IMR-90 (cell line): ENCODE results near the gene YAE1. TPM values are rescaled to one million over a fixed set of nuclear protein-coding genes. Genes with fewer than 3 reads are reported as not detected.

Source experiments
- ATAC-seq: fragments of 200-7000 bp; cut with Tn5 transposase; 2 replicates; pipeline ENCODE4 v1.9.1; 2020; ENCODE audit warnings: low read depth, mild to moderate bottlenecking, moderate library complexity
- BruUV-seq: library from RNA; stranded (reverse); fragments of 400-500 nt; replicated peaks from 2 replicates; lab custom pipeline; 2021; lab: Mats Ljungman, UMichigan
- CTCF ChIA-PET: fragments of 300-600 bp; formaldehyde crosslinking; extraction: SDS; loops from one replicate; lab custom pipeline; 2021; ENCODE audit warnings: antibody characterized with exemption; lab: Yijun Ruan, JAX
- POLR2A ChIA-PET: fragments of 300-600 bp; sonication (Branson Sonifier 250); formaldehyde crosslinking; loops from one replicate; lab custom pipeline; 2022; ENCODE audit warnings: antibody characterized with exemption; ENCODE audit not compliant: unreplicated experiment; lab: Charles Lee
- DNase-seq: peaks from one replicate; pipeline ENCODE4 v3.0.0; 2013
- H2AFZ ChIP-seq: replicated peaks from 2 replicates; pipeline ENCODE3; 2013; ENCODE audit warnings: low read length, mild to moderate bottlenecking; ENCODE audit not compliant: poor library complexity
- H2AK5ac ChIP-seq: 2 replicates; pipeline ENCODE4 v1.6.1; 2013; ENCODE audit warnings: low read depth, low read length, inconsistent platforms
- H2AK9ac ChIP-seq: replicated peaks from 2 replicates; pipeline ENCODE3; 2013; ENCODE audit warnings: mild to moderate bottlenecking, low read depth, low read length, moderate library complexity; ENCODE audit not compliant: poor library complexity
- H2BK120ac ChIP-seq: 2 replicates; pipeline ENCODE4 v1.6.1; 2013; ENCODE audit warnings: low read depth, low read length, inconsistent platforms
- H2BK15ac ChIP-seq: 3 replicates; pipeline ENCODE4 v1.6.1; 2013; ENCODE audit warnings: low read depth, low read length, inconsistent platforms
- H2BK20ac ChIP-seq: 2 replicates; pipeline ENCODE4 v1.6.1; 2013; ENCODE audit warnings: low read depth, mild to moderate bottlenecking, inconsistent platforms, low read length, moderate library complexity
- H2BK5ac ChIP-seq: 2 replicates; pipeline ENCODE4 v1.6.1; 2013; ENCODE audit warnings: mild to moderate bottlenecking, low read depth, low read length, inconsistent platforms; ENCODE audit not compliant: poor library complexity, severe bottlenecking
- H3K14ac ChIP-seq: replicated peaks from 2 replicates; pipeline ENCODE4 v1.6.1; 2013; ENCODE audit warnings: low read depth, low read length, inconsistent platforms
- H3K18ac ChIP-seq: 2 replicates; pipeline ENCODE4 v1.6.1; 2013; ENCODE audit warnings: low read depth, low read length, control low read depth
- H3K23ac ChIP-seq: 2 replicates; pipeline ENCODE4 v1.6.1; 2013; ENCODE audit warnings: low read depth, low read length, inconsistent platforms
- H3K27ac ChIP-seq: 2 replicates; pipeline ENCODE4 v1.5.1; 2013; ENCODE audit warnings: mild to moderate bottlenecking, control low read depth, low read length; ENCODE audit not compliant: insufficient read depth
- H3K27me3 ChIP-seq: 2 replicates; pipeline ENCODE4 v1.6.1; 2013; ENCODE audit warnings: low read length; ENCODE audit not compliant: control insufficient read depth, insufficient read depth
- H3K36me3 ChIP-seq: 2 replicates; pipeline ENCODE4 v1.6.1; 2013; ENCODE audit warnings: low read length, mixed read lengths; ENCODE audit not compliant: control insufficient read depth, insufficient read depth
- H3K4ac ChIP-seq: 2 replicates; pipeline ENCODE4 v1.6.1; 2013; ENCODE audit warnings: low read depth, low read length, inconsistent platforms
- H3K4me1 ChIP-seq: 2 replicates; pipeline ENCODE4 v1.6.1; 2013; ENCODE audit warnings: low read length, mixed read lengths; ENCODE audit not compliant: control insufficient read depth, insufficient read depth
- H3K4me2 ChIP-seq: 2 replicates; pipeline ENCODE4 v1.6.1; 2013; ENCODE audit warnings: low read depth, mild to moderate bottlenecking, control low read depth, low read length, moderate library complexity
- H3K4me3 ChIP-seq: 2 replicates; pipeline ENCODE4 v1.5.1; 2013; ENCODE audit warnings: low read depth, mild to moderate bottlenecking, control low read depth, low read length, moderate library complexity; ENCODE audit not compliant: insufficient read depth
- H3K56ac ChIP-seq: 2 replicates; pipeline ENCODE4 v1.6.1; 2013; ENCODE audit warnings: low read length, inconsistent platforms; ENCODE audit not compliant: insufficient read depth; ENCODE audit errors: extremely low read depth
- H3K79me1 ChIP-seq, 2 experiments: 2 replicates each; pipeline ENCODE4 v1.6.1; 2013; ENCODE audit warnings: low read length in 2 of 2, inconsistent platforms in 1 of 2, low read depth in 1 of 2
- H3K9ac ChIP-seq: 2 replicates; pipeline ENCODE4 v1.6.1; 2013; ENCODE audit warnings: low read depth, low read length, control low read depth
- H3K9me1 ChIP-seq: 2 replicates; pipeline ENCODE4 v1.6.1; 2013; ENCODE audit warnings: low read length, inconsistent platforms; ENCODE audit not compliant: insufficient read depth
- H3K9me3 ChIP-seq: 2 replicates; pipeline ENCODE4 v1.6.1; 2013; ENCODE audit warnings: low read length; ENCODE audit not compliant: control insufficient read depth, insufficient read depth
- H4K20me1 ChIP-seq: 2 replicates; pipeline ENCODE4 v1.6.1; 2013; ENCODE audit warnings: low read length, inconsistent platforms; ENCODE audit not compliant: insufficient read depth
- H4K5ac ChIP-seq: 2 replicates; pipeline ENCODE4 v1.6.1; 2013; ENCODE audit warnings: mild to moderate bottlenecking, low read depth, low read length, control low read depth
- H4K8ac ChIP-seq, 2 experiments: 2 replicates each; pipeline ENCODE4 v1.6.1; 2013; ENCODE audit warnings: low read depth in 2 of 2, low read length in 2 of 2, control low read depth in 1 of 2, inconsistent platforms in 1 of 2
- H4K91ac ChIP-seq: 2 replicates; pipeline ENCODE4 v1.6.1; 2013; ENCODE audit warnings: low read depth, low read length, inconsistent platforms; ENCODE audit not compliant: insufficient read depth
- BHLHE40 ChIP-seq: fragments of 150-350 bp; IDR thresholded peaks from 2 replicates; pipeline ENCODE4 v1.6.1; 2016; ENCODE audit warnings: mild to moderate bottlenecking, low read depth, low read length
- CEBPB ChIP-seq: IDR thresholded peaks from 2 replicates; pipeline ENCODE4 v1.6.1; 2012; ENCODE audit warnings: low read depth, low read length, improper control_type of control experiment
- CHD1 ChIP-seq: IDR thresholded peaks from 2 replicates; pipeline ENCODE4 v1.6.1; 2012; ENCODE audit warnings: low read depth, low read length, improper control_type of control experiment
- CTCF ChIP-seq: conservative IDR thresholded peaks from 2 replicates; pipeline ENCODE4 v1.5.1; 2012; ENCODE audit warnings: mild to moderate bottlenecking, low read depth, low read length, improper control_type of control experiment
- MAFK ChIP-seq: IDR thresholded peaks from 2 replicates; pipeline ENCODE4 v1.6.1; 2012; ENCODE audit warnings: low read depth, low read length, improper control_type of control experiment
- NFE2L2 ChIP-seq: fragments of 150-350 bp; IDR thresholded peaks from 2 replicates; pipeline ENCODE4 v1.6.1; 2016; ENCODE audit warnings: low read depth, mild to moderate bottlenecking, low read length
- POLR2A ChIP-seq: IDR thresholded peaks from 2 replicates; pipeline ENCODE4 v1.6.1; 2012; ENCODE audit warnings: mild to moderate bottlenecking, low read depth, low read length
- RAD21 ChIP-seq: IDR thresholded peaks from 2 replicates; pipeline ENCODE4 v1.6.1; 2012; ENCODE audit warnings: low read length, improper control_type of control experiment
- RCOR1 ChIP-seq: IDR thresholded peaks from 2 replicates; pipeline ENCODE4 v1.6.1; 2012; ENCODE audit warnings: mild to moderate bottlenecking, low read length, improper control_type of control experiment; ENCODE audit not compliant: insufficient replicate concordance
- SMC3 ChIP-seq: fragments of 150-350 bp; IDR thresholded peaks from 2 replicates; pipeline ENCODE4 v1.6.1; 2016; ENCODE audit warnings: low read depth, mild to moderate bottlenecking, antibody characterized with exemption, low read length, moderate library complexity
- USF2 ChIP-seq: fragments of 150-350 bp; IDR thresholded peaks from 2 replicates; pipeline ENCODE4 v1.6.1; 2017; ENCODE audit warnings: mild to moderate bottlenecking, antibody characterized with exemption, low read length, low read depth
- WGBS, 2 experiments: methylation state at CpG; one replicate each; pipeline versions ENCODE4 v1.1.5 to v1.1.7; 2013; ENCODE audit warnings: missing lambda C conversion rate in 2 of 2; ENCODE audit not compliant: insufficient read length in 1 of 2; ENCODE audit errors: extremely low coverage in 2 of 2; 5-methylcytosine and 5-hydroxymethylcytosine counted together
- dilution Hi-C: fragments of 300-500 bp; cut with HindIII; formaldehyde crosslinking; loops from one replicate; pipeline ENCODE4 v1.14.3; 2018; ENCODE audit warnings: low sequenced_read_pairs; ENCODE audit not compliant: unreplicated experiment
- in situ Hi-C: fragments of 300-500 bp; cut with MboI; formaldehyde crosslinking; loops from 3 replicates; pipeline ENCODE4 v1.14.3; 2019; ENCODE audit warnings: low sequenced_read_pairs, inconsistent platforms, mixed read lengths
- intact Hi-C: fragments of 100-400 bp; cut with micrococcal nuclease; formaldehyde crosslinking; loops from 2 replicates; pipeline ENCODE4 v1.10.0; 2022
- polyA plus RNA-seq, 3 experiments: library from polyadenylated mRNA; depleted of rRNA; stranded (reverse); fragments of >200 nt; gene quantifications; 2 replicates each; pipeline ENCODE4 v1.2.3, GENCODE V29; 2012; ENCODE audit warnings: low replicate concordance in 1 of 3
- total RNA-seq: library from RNA; depleted of rRNA; stranded (reverse); fragments of >200 nt; gene quantifications from 2 replicates; pipeline ENCODE4 v1.2.3, GENCODE V29; 2012

YAE1 gene
- total and polyA plus RNA-seq, 2 of the 4 experiments (the other 2 are of a cell fraction): 28.6 to 36.7 TPM

- ChIA-PET CTCF (no interaction called here), POLR2A (no interaction called here)
- H3K27ac ChIP-seq: no peak overlapping the region
Measured at GRCh38 chr7:39602351-39602750, 36.1 kb downstream of the YAE1 start.

More at GRCh38 chr7:39602351-39602750, 36.1 kb downstream of the YAE1 start:
- Histone ChIP-seq H3K4me2 (peak overlapping the region; percentile 27; the same call in 1 of the 2 replicates), H3K79me1 (no peaks in the 10 kb centered on the region), H4K20me1 (no peaks in the 10 kb centered on the region), H3K36me3 (no peaks in the 10 kb centered on the region), H4K91ac (no peak overlapping the region), H3K9me1 (peaks cover 3% of the 10 kb centered on the region; the same call in 1 of the 2 replicates), H3K56ac (peak overlapping the region; percentile 60; the same call in 1 of the 2 replicates), H3K9me3 (no peaks in the 10 kb centered on the region), H3K27me3 (no peaks in the 10 kb centered on the region), H3K4ac (peak overlapping the region; percentile 58; the same call in 1 of the 2 replicates), H3K4me3 (no peak overlapping the region), H2BK120ac (peak overlapping the region; percentile 58; the same call in 1 of the 2 replicates), H3K9ac (no peak overlapping the region), H2BK5ac (peak overlapping the region; percentile 80), H4K5ac (no peak overlapping the region), H2BK20ac (peak overlapping the region; percentile 61), H2AFZ (no peak overlapping the region), H2AK5ac (0 out of 2 replicates have a peak overlapping the region, but pooled peaks have one; percentile 23), H3K18ac (peak overlapping the region; percentile 4; the same call in 1 of the 2 replicates), H3K14ac (0 out of 2 replicates have a peak overlapping the region, but pooled peaks have one; percentile 33), H4K8ac (peak overlapping the region; percentile 19 to 60; a peak in 1 of 4 replicates), H2AK9ac (no peak overlapping the region), H3K23ac (no peak overlapping the region), H2BK15ac (peak overlapping the region; percentile 74; the same call in 1 of the 3 replicates), H3K4me1 (peaks cover 5% of the 10 kb centered on the region; the same call in 1 of the 2 replicates)
- TF ChIP-seq RCOR1 (no peak), MAFK (no peak), RAD21 (no peak), POLR2A (no peak), SMC3 (no peak), CHD1 (no peak), USF2 (no peak), CTCF (no peak), BHLHE40 (no peak), NFE2L2 (no peak), CEBPB (no peak)
- DNase-seq (peak; percentile 43), ATAC-seq (peak; percentile 53; the same call in 1 of the 2 replicates)
- BruUV-seq: no TSS peak
- intact Hi-C loops (no loop called here), dilution Hi-C loops (no loop called here), in situ Hi-C loops (no loop called here)
- WGBS, 2 experiments: no CpG with 5 or more reads among the region's 2 CpGs
